ENCODE measurements around the gene ELOVL1.

- no peak for TF ChIP-seq CTCF (IDR thresholded peaks at IDR 0.05 in 4 of 5, conservative IDR thresholded peaks at IDR 0.05 in 1 of 5)
- no peak for TF ChIP-seq POLR2A (IDR thresholded peaks at IDR 0.05)
These were observed 54.0 kb downstream of the ELOVL1 start for GRCh38 chr1:43313771-43314170.

Data from gastrocnemius medialis (tissue), 4 donors.